CD4-positive, alpha-beta T cell treated with Interleukin-4 for 1 hour (primary cell): ENCODE measurements around the gene YKT6.
"Not testable (repeated sequence)": the region's sequence is repeated elsewhere in the genome, so short reads cannot be mapped to it uniquely, and the experiment has no call there.

Source experiments
- DNase-seq, 2 donors: peaks; one replicate each; pipeline ENCODE4 v3.0.0-alpha.2; 2020 to 2022

The YKT6 gene

GRCh38 chr7:44194562-44195145 lies 6.1 kb upstream of the YKT6 start:
- DNase-seq = no peak

GRCh38 chr7:44195889-44196288 lies 4.9 kb upstream of the YKT6 start:
- DNase-seq = no peak

- peak; percentile 29 to 43 for DNase-seq
These were observed 4.3 kb upstream of the YKT6 start for GRCh38 chr7:44196450-44196872.

- DNase-seq = no peak
These were observed 3.3 kb upstream of the YKT6 start for GRCh38 chr7:44197474-44197873.

- DNase-seq = not testable (repeated sequence)
These were observed 615 bp upstream of the YKT6 start for GRCh38 chr7:44200163-44200562.

GRCh38 chr7:44201813-44202212 lies 1.0 kb downstream of the YKT6 start:
- DNase-seq = no peak

GRCh38 chr7:44206008-44206407 lies 5.2 kb downstream of the YKT6 start:
- no peak for DNase-seq

GRCh38 chr7:44208085-44208484 lies 7.3 kb downstream of the YKT6 start:
- no peak for DNase-seq

- DNase-seq = no peak
These were observed 9.3 kb downstream of the YKT6 start for GRCh38 chr7:44210107-44210506.

- no peak for DNase-seq
These were observed 10.4 kb downstream of the YKT6 start for GRCh38 chr7:44211126-44211675.

GRCh38 chr7:44212018-44212417 lies 11.2 kb downstream of the YKT6 start:
- DNase-seq = no peak

GRCh38 chr7:44212581-44213184 lies 11.9 kb downstream of the YKT6 start:
- no peak for DNase-seq

GRCh38 chr7:44213206-44213876 lies 12.6 kb downstream of the YKT6 start:
- DNase-seq = no peak

- no peak for DNase-seq
These were observed 13.2 kb downstream of the YKT6 start for GRCh38 chr7:44213877-44214388.

GRCh38 chr7:44215531-44215930 lies 14.8 kb downstream of the YKT6 start:
- no peak for DNase-seq

- DNase-seq = no peak
These were observed 15.2 kb downstream of the YKT6 start for GRCh38 chr7:44216019-44216418.

GRCh38 chr7:44216521-44217222 lies 15.9 kb downstream of the YKT6 start:
- DNase-seq = no peak

GRCh38 chr7:44217223-44217714 lies 16.5 kb downstream of the YKT6 start:
- DNase-seq = no peak

GRCh38 chr7:44217852-44218402 lies 17.1 kb downstream of the YKT6 start:
- no peak for DNase-seq

- no peak for DNase-seq
These were observed 17.8 kb downstream of the YKT6 start for GRCh38 chr7:44218418-44219201.

GRCh38 chr7:44219371-44220045 lies 18.7 kb downstream of the YKT6 start:
- no peak for DNase-seq

GRCh38 chr7:44220046-44220357 lies 19.2 kb downstream of the YKT6 start:
- no peak for DNase-seq
